HepG2 (cell line): ENCODE results near the gene SHC1. TPM values are rescaled to one million over a fixed set of nuclear protein-coding genes. Genes with fewer than 3 reads are reported as not detected.
A peak's percentile ranks its signal among the peaks of the same experiment; 100 is the strongest.

Experiments
- ATF3 ChIP-seq: sonication (generic); formaldehyde crosslinking; IDR thresholded peaks from 2 replicates; pipeline ENCODE4 v1.4.0; 2020; ENCODE audit warnings: missing genetic modification reagents
- CENPX ChIP-seq: sonication (generic); formaldehyde crosslinking; IDR thresholded peaks from 2 replicates; pipeline ENCODE4 v1.9.0; 2021; ENCODE audit warnings: mild to moderate bottlenecking, missing genetic modification reagents, moderate library complexity
- CREBL2 ChIP-seq: sonication (generic); formaldehyde crosslinking; IDR thresholded peaks from 2 replicates; pipeline ENCODE4 v1.8.1; 2023; ENCODE audit warnings: missing genetic modification reagents, mild to moderate bottlenecking, borderline replicate concordance
- E2F5 ChIP-seq: sonication (generic); formaldehyde crosslinking; conservative IDR thresholded peaks from 2 replicates; pipeline ENCODE4 v1.4.0; 2020; ENCODE audit warnings: missing genetic modification reagents
- FOXO1 ChIP-seq: sonication (generic); formaldehyde crosslinking; IDR thresholded peaks from 2 replicates; pipeline ENCODE4 v1.4.0; 2020; ENCODE audit warnings: missing genetic modification reagents
- HINFP ChIP-seq: sonication (generic); formaldehyde crosslinking; IDR thresholded peaks from 2 replicates; pipeline ENCODE4 v1.4.0; 2020; ENCODE audit warnings: low read depth, mild to moderate bottlenecking, missing genetic modification reagents
- HNRNPUL1 ChIP-seq: fragments of 200-400 bp; formaldehyde crosslinking; IDR thresholded peaks from 2 replicates; pipeline ENCODE4 v1.6.1; 2017; ENCODE audit warnings: low read depth, mild to moderate bottlenecking, low read length, moderate library complexity
- MBD4 ChIP-seq: IDR thresholded peaks from 2 replicates; pipeline ENCODE4 v1.6.1; 2012; ENCODE audit warnings: low read length, inconsistent platforms, borderline replicate concordance
- MTA3 ChIP-seq: sonication (generic); formaldehyde crosslinking; IDR thresholded peaks from 2 replicates; pipeline ENCODE4 v1.4.0; 2020; ENCODE audit warnings: missing genetic modification reagents
- NAIF1 ChIP-seq: sonication (generic); formaldehyde crosslinking; IDR thresholded peaks from 2 replicates; pipeline ENCODE4 v1.5.0; 2020; ENCODE audit warnings: mild to moderate bottlenecking, missing genetic modification reagents, borderline replicate concordance
- RCOR2 ChIP-seq: IDR thresholded peaks from 2 replicates; pipeline ENCODE4 v1.6.1; 2016; ENCODE audit warnings: missing biosample characterization, missing genetic modification reagents
- SATB2 ChIP-seq: sonication (generic); formaldehyde crosslinking; IDR thresholded peaks from 2 replicates; pipeline ENCODE4 v1.5.0; 2020; ENCODE audit warnings: missing genetic modification reagents
- SMARCC2 ChIP-seq: fragments of 450-650 bp; IDR thresholded peaks from 2 replicates; pipeline ENCODE4 v1.6.1; 2017; ENCODE audit warnings: antibody characterized with exemption, mild to moderate bottlenecking
- ZBTB3 ChIP-seq: sonication (generic); formaldehyde crosslinking; IDR thresholded peaks from 2 replicates; pipeline ENCODE4 v1.4.0; 2020; ENCODE audit warnings: low read depth, mild to moderate bottlenecking, moderate library complexity, missing genetic modification reagents, borderline replicate concordance
- ZBTB33 ChIP-seq: sonication (generic); formaldehyde crosslinking; IDR thresholded peaks from 2 replicates; pipeline ENCODE4 v1.4.0; 2020; ENCODE audit warnings: missing genetic modification reagents
- ZBTB4 ChIP-seq: sonication (generic); formaldehyde crosslinking; IDR thresholded peaks from 2 replicates; pipeline ENCODE4 v1.4.0; 2020; ENCODE audit warnings: missing genetic modification reagents, mild to moderate bottlenecking, borderline replicate concordance
- ZKSCAN8 ChIP-seq: IDR thresholded peaks from 2 replicates; pipeline ENCODE4 v1.6.1; 2016; ENCODE audit warnings: borderline replicate concordance, missing genetic modification reagents, missing compliant biosample characterization
- ZNF12 ChIP-seq: sonication (generic); formaldehyde crosslinking; IDR thresholded peaks from 2 replicates; pipeline ENCODE4 v1.5.0; 2020; ENCODE audit warnings: missing genetic modification reagents
- ZNF547 ChIP-seq: sonication (generic); formaldehyde crosslinking; IDR thresholded peaks from 2 replicates; pipeline ENCODE4 v1.5.1; 2020; ENCODE audit warnings: mild to moderate bottlenecking, missing genetic modification reagents
- ZNF556 ChIP-seq: sonication (generic); formaldehyde crosslinking; IDR thresholded peaks from 2 replicates; pipeline ENCODE4 v1.4.0; 2020; ENCODE audit warnings: mild to moderate bottlenecking, missing genetic modification reagents, borderline replicate concordance
- ZSCAN20 ChIP-seq: sonication (generic); formaldehyde crosslinking; IDR thresholded peaks from 2 replicates; pipeline ENCODE4 v1.4.0; 2020; ENCODE audit warnings: missing genetic modification reagents, mild to moderate bottlenecking, borderline replicate concordance
- ZZZ3 ChIP-seq: sonication (generic); formaldehyde crosslinking; IDR thresholded peaks from 2 replicates; pipeline ENCODE4 v1.4.0; 2020; ENCODE audit warnings: missing genetic modification reagents, mild to moderate bottlenecking, borderline replicate concordance
- polyA plus RNA-seq, 8 experiments: library from polyadenylated mRNA; depleted of rRNA in 3 of 8; stranded (reverse) in 7 of 8; unstranded in 1 of 8; fragments of >200 nt; fragmentation: Illumina TruSeq in 4 of 8; extraction: Trizol in 4 of 8; gene quantifications; 2 replicates each; pipeline versions ENCODE4 v1.2.1 to v1.2.3, GENCODE V29; 2011 to 2016; ENCODE audit warnings: low read depth in 4 of 8, missing spikeins in 1 of 8, mixed read lengths in 1 of 8; ENCODE audit not compliant: insufficient read depth in 1 of 8
- total RNA-seq, 5 experiments: library from RNA; depleted of rRNA; stranded (reverse); fragments of >200 nt; fragmentation: Illumina TruSeq; extraction: Trizol; gene quantifications; 2 replicates each; pipeline ENCODE4 v1.2.3, GENCODE V29; 2016; ENCODE audit warnings: low read depth in 1 of 5

Gene SHC1
- total and polyA plus RNA-seq, 2 of the 13 experiments (the other 11 are each of a cell fraction or from before 2014, with no cell fraction given): 52.0 to 137 TPM

- TF ChIP-seq SATB2 (peak; percentile 79; the same call in 1 of the 2 replicates), ZZZ3 (CRISPR knock-in tag) (peak; percentile 94), ZBTB33 (CRISPR knock-in tag) (peak; percentile 61), E2F5 (CRISPR knock-in tag) (peak; percentile 83; the same call in 1 of the 2 replicates), MBD4 (no peak), ZKSCAN8 (CRISPR knock-in tag) (peak; percentile 90; the same call in 1 of the 2 replicates), ZBTB4 (CRISPR knock-in tag) (peak; percentile 87; the same call in 1 of the 2 replicates), SMARCC2 (no peak), HINFP (peak; percentile 98), ZBTB3 (CRISPR knock-in tag) (peak; percentile 98), CENPX (CRISPR knock-in tag) (no peak), RCOR2 (CRISPR knock-in tag) (peak; percentile 39; the same call in 1 of the 2 replicates), MTA3 (CRISPR knock-in tag) (no peak), NAIF1 (CRISPR knock-in tag) (peak; percentile 97), FOXO1 (CRISPR knock-in tag) (peak; percentile 87), ZNF556 (peak; percentile 98), HNRNPUL1 (no peak), ZNF547 (CRISPR knock-in tag) (peak; percentile 99), CREBL2 (CRISPR knock-in tag) (peak; percentile 92; the same call in 1 of the 2 replicates), ZSCAN20 (CRISPR knock-in tag) (peak; percentile 78; the same call in 1 of the 2 replicates), ATF3 (CRISPR knock-in tag) (peak; percentile 54; the same call in 1 of the 2 replicates), ZNF12 (CRISPR knock-in tag) (peak; percentile 83; the same call in 1 of the 2 replicates)
Observed at GRCh38 chr1:154936555-154937084, 33.9 kb downstream of the SHC1 start, which contains the start of gene PMVK (continued).
